WERI-Rb-1 (cell line): Measurements from ENCODE around the gene CCDC88A.

Source experiments
- DNase-seq: peaks from one replicate; pipeline ENCODE4 v3.0.0-alpha.2; 2020
- H3K27ac ChIP-seq: fragments of 250-450 bp; sonication (Bioruptor Pico); 2 replicates; pipeline ENCODE4 v1.5.1; 2020; ENCODE audit warnings: mild to moderate bottlenecking, moderate library complexity
- H3K27me3 ChIP-seq: fragments of 250-450 bp; sonication (Bioruptor Pico); 2 replicates; pipeline ENCODE4 v1.5.1; 2021; ENCODE audit warnings: mild to moderate bottlenecking, low read depth, moderate library complexity; ENCODE audit not compliant: insufficient read depth, severe bottlenecking
- H3K36me3 ChIP-seq: fragments of 250-450 bp; sonication (Bioruptor Pico); 2 replicates; pipeline ENCODE4 v1.5.1; 2020; ENCODE audit warnings: mild to moderate bottlenecking, moderate library complexity
- H3K4me3 ChIP-seq: 2 replicates; pipeline ENCODE4 v1.5.1; 2011; ENCODE audit warnings: low read depth, mild to moderate bottlenecking, control low read depth, low read length
- H3K9me3 ChIP-seq: fragments of 250-450 bp; sonication (Bioruptor Pico); 2 replicates; pipeline ENCODE4 v1.5.1; 2021; ENCODE audit warnings: mild to moderate bottlenecking, moderate library complexity; ENCODE audit not compliant: severe bottlenecking
- TF ChIP-seq, protein P1 (sequence below): IDR thresholded peaks from 2 replicates; pipeline ENCODE4 v1.5.1; 2011; ENCODE audit warnings: low read depth, mild to moderate bottlenecking, control low read depth, inconsistent platforms, low read length

Gene CCDC88A

DNA sequence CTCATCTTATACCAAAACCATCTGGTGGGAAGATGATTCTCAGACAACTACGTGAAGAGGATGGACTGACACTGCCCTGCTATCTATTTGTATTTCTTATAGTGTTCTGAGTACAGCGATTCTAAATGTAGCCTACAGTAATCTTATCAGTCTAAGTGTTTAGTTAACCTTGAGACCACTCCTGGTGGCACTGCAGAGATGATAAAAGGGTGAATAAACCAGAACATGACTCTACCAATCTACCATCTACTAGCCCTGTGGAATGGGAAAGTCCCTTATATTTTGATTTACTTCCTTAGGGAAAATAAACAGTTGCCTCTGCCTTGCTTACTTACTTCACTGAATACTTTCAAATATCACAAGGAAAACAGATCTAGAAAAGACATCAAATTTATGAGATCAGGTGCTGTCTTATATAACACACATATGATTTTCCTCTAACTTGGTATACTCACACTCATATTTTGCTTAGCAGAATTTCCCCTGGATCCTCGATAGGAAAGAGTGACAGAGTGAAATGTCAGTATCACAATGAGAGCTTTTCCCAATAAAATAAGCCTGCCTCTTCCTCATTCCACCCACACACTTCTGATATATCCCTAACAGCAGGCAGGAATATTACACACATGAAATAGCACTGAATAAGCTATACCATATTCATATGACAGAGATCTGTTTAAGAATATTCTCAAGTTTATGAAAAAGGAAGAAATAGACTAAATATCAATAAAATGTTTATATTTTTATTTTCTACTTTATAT is 92.0 kb downstream of the CCDC88A start:
- Histone ChIP-seq H3K36me3 (peaks cover 5% of the 10 kb centered on the region; the same call in 1 of the 2 replicates), H3K9me3 (no peaks in the 10 kb centered on the region), H3K27ac (no peak overlapping the region), H3K4me3 (no peak overlapping the region), H3K27me3 (no peaks in the 10 kb centered on the region)
- DNase-seq = no peak
- TF ChIP-seq, protein P1, sequence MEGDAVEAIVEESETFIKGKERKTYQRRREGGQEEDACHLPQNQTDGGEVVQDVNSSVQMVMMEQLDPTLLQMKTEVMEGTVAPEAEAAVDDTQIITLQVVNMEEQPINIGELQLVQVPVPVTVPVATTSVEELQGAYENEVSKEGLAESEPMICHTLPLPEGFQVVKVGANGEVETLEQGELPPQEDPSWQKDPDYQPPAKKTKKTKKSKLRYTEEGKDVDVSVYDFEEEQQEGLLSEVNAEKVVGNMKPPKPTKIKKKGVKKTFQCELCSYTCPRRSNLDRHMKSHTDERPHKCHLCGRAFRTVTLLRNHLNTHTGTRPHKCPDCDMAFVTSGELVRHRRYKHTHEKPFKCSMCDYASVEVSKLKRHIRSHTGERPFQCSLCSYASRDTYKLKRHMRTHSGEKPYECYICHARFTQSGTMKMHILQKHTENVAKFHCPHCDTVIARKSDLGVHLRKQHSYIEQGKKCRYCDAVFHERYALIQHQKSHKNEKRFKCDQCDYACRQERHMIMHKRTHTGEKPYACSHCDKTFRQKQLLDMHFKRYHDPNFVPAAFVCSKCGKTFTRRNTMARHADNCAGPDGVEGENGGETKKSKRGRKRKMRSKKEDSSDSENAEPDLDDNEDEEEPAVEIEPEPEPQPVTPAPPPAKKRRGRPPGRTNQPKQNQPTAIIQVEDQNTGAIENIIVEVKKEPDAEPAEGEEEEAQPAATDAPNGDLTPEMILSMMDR = no peak

DNA sequence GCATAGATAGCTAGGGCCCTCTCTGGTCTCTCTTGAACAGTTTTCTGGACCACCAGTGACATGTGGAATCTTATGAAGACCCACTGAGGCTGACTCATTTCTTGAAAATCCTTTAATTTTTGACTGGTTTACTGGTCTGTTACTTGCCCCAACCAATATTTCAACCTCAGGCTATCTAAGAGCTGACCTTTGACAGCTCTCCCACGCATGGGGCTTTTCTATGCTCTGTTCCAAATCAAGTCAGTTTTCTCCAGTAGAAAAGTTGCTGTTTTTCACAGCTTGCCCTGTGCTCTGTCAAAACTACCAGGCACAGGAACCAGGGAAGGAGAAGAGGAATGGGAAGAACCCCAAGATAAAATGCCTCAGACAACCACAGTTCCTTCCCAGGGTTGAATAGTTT is 104.7 kb downstream of the CCDC88A start:
- no peak for DNase-seq
- Histone ChIP-seq H3K9me3 (no peaks in the 10 kb centered on the region), H3K27ac (no peak overlapping the region), H3K4me3 (no peak overlapping the region), H3K27me3 (no peaks in the 10 kb centered on the region), H3K36me3 (peaks cover 61% of the 10 kb centered on the region)
- TF ChIP-seq, protein P1 = no peak

DNA sequence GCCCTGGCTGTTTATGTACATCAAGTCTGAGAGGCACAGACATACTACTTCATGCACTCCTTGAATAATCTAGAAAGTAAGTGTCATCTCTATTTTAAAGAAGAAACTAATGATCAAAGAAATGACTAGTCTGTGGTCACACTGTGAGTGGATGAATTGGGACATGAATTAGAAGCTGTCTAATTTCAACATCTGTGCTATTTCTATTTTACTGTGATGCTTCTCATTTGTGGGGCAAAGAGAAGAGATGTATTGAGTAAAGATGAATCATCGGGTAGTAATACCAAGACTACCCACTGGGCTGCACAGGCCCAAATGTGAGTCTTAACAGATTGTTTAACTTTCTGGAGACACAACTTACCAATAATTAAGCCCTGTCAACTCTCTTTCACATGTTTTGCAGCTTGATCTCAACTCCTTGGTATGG is 108.2 kb downstream of the CCDC88A start:
- Histone ChIP-seq H3K27ac (no peak overlapping the region), H3K36me3 (peaks cover 47% of the 10 kb centered on the region), H3K9me3 (no peaks in the 10 kb centered on the region), H3K4me3 (no peak overlapping the region), H3K27me3 (no peaks in the 10 kb centered on the region)
- no peak for DNase-seq
- TF ChIP-seq, protein P1 = 0 out of 2 replicates have a peak, but pooled peaks have one; percentile 5

DNA sequence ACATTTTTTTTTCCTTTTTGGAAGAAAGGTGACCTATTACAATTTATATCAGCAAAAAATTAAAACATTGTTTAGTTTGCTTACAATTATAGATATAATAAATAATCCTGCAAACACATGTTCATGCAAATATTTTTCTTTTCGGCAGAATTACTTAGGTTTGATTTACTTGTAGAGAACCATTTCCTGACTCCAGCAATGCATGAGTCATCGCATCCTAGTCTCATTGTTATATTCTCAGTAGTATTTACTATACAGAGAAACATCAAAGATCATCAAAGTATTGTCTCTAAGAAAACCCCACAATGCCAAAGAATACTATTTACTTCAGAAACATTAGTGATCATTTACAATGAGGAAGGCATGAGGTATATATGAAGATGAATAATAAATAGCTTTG is 110.2 kb downstream of the CCDC88A start:
- TF ChIP-seq, protein P1 = no peak
- H3K36me3 ChIP-seq = peaks cover 30% of the 10 kb centered on the region

DNA sequence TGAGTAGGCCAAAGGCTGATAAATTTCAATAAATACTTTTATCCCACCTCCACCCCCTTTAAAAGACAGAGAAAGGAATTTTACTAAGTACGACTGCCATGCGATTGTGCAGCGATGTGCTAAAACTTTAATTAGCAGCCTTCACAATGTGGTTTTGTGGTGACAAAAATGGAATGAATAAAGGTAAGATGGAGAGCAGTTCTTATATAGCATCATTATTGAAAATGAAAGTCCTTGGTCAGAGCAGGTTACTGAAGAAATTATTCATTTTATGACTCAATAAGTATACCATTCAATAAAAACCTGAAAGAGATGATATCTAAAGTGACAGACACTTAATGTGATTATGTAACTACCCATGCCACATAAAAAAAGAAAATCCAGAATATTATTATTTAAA is 117.4 kb downstream of the CCDC88A start:
- TF ChIP-seq, protein P1 = no peak
- Histone ChIP-seq H3K4me3 (no peak overlapping the region), H3K9me3 (no peaks in the 10 kb centered on the region), H3K36me3 (peaks cover 7% of the 10 kb centered on the region; the same call in 1 of the 2 replicates), H3K27ac (no peak overlapping the region), H3K27me3 (no peaks in the 10 kb centered on the region)
- DNase-seq = no peak

More for the DNA sequence above, 110.2 kb downstream of the CCDC88A start:
- H3K9me3 ChIP-seq = no peaks in the 10 kb centered on the region
- H3K27me3 ChIP-seq = no peaks in the 10 kb centered on the region
- no peak for DNase-seq
- H3K27ac ChIP-seq = no peak overlapping the region
- no peak overlapping the region for H3K4me3 ChIP-seq
